Lung (tissue), 12 donors: ENCODE measurements around the gene PCGF1. TPM values are rescaled to one million over a fixed set of nuclear protein-coding genes. Genes with fewer than 3 reads are reported as not detected.

Experiments
- ATAC-seq: fragments of 200-7000 bp; cut with Tn5 transposase; one replicate; pipeline ENCODE4 v1.9.1; 2020; ENCODE audit warnings: moderate number of reproducible peaks; ENCODE audit not compliant: insufficient read depth, low FRiP score
- DNase-seq, 3 donors: peaks; one replicate each; pipeline ENCODE4 v3.0.0-alpha.2; 2013 to 2017
- H3K27ac ChIP-seq, 2 donors: one replicate each; pipeline ENCODE4 v1.5.1; 2013; ENCODE audit warnings: mild to moderate bottlenecking in 2 of 2, moderate library complexity in 2 of 2, control low read depth in 1 of 2, inconsistent platforms in 1 of 2, low read depth in 1 of 2, low read length in 1 of 2
- H3K27me3 ChIP-seq, 3 donors: one replicate each; pipeline ENCODE4 v1.5.1; 2013; ENCODE audit warnings: low read length in 2 of 3; ENCODE audit not compliant: control insufficient read depth in 3 of 3, insufficient read depth in 3 of 3
- H3K36me3 ChIP-seq, 4 donors: one replicate each; pipeline ENCODE4 v1.5.1; 2013; ENCODE audit warnings: low read length in 4 of 4, mild to moderate bottlenecking in 1 of 4, moderate library complexity in 1 of 4; ENCODE audit not compliant: control insufficient read depth in 4 of 4, insufficient read depth in 4 of 4
- H3K4me1 ChIP-seq, 5 donors: one replicate each; pipeline ENCODE4 v1.5.1; 2013; ENCODE audit warnings: low read length in 5 of 5, mild to moderate bottlenecking in 2 of 5, moderate library complexity in 1 of 5; ENCODE audit not compliant: control insufficient read depth in 5 of 5, insufficient read depth in 5 of 5
- H3K4me3 ChIP-seq: one replicate; pipeline ENCODE4 v1.5.1; 2013; ENCODE audit warnings: mild to moderate bottlenecking, control low read depth, moderate library complexity
- H3K9ac ChIP-seq, 2 donors: one replicate each; pipeline ENCODE4 v1.5.1; 2013; ENCODE audit warnings: low read length in 2 of 2, control low read depth in 1 of 2; ENCODE audit not compliant: insufficient read depth in 1 of 2
- H3K9me3 ChIP-seq, 4 donors: one replicate each; pipeline ENCODE4 v1.5.1; 2013; ENCODE audit warnings: low read length in 3 of 4, mild to moderate bottlenecking in 1 of 4, moderate library complexity in 1 of 4; ENCODE audit not compliant: control insufficient read depth in 4 of 4, insufficient read depth in 3 of 4
- WGBS, 2 donors: extraction: QIAGEN DNeasy Blood & Tissue Kit; methylation state at CpG; one replicate each; pipeline ENCODE4 v1.1.7; 2013; 5-methylcytosine and 5-hydroxymethylcytosine counted together
- polyA plus RNA-seq, 2 donors: library from polyadenylated mRNA; stranded (reverse); fragments of 200-250 nt; gene quantifications; one replicate each; pipeline ENCODE4 v1.2.1, GENCODE V29; 2013
- total RNA-seq, 2 donors: library from RNA; depleted of rRNA in 1 of 2; stranded (reverse); fragments of >200 nt in 1 of 2; gene quantifications; one replicate each; pipeline ENCODE4 v1.2.1, GENCODE V29; 2014 to 2021
- TF ChIP-seq, protein P1 (sequence below): IDR thresholded peaks from 2 replicates; pipeline ENCODE4 v1.5.1; 2012; ENCODE audit warnings: mild to moderate bottlenecking; ENCODE audit errors: control extremely low read depth, extremely low read depth
- donor health status: control.
- donor health status: control.
- donor health status: Bipolar disorder and iron deficiency.
- donor health status: healthy.
- donor health status: DM: yes; HTN: yes; CAD: no.

The PCGF1 gene
- total and polyA plus RNA-seq, 4 donors = 16.7 to 47.8 (median 28.1) TPM

DNA sequence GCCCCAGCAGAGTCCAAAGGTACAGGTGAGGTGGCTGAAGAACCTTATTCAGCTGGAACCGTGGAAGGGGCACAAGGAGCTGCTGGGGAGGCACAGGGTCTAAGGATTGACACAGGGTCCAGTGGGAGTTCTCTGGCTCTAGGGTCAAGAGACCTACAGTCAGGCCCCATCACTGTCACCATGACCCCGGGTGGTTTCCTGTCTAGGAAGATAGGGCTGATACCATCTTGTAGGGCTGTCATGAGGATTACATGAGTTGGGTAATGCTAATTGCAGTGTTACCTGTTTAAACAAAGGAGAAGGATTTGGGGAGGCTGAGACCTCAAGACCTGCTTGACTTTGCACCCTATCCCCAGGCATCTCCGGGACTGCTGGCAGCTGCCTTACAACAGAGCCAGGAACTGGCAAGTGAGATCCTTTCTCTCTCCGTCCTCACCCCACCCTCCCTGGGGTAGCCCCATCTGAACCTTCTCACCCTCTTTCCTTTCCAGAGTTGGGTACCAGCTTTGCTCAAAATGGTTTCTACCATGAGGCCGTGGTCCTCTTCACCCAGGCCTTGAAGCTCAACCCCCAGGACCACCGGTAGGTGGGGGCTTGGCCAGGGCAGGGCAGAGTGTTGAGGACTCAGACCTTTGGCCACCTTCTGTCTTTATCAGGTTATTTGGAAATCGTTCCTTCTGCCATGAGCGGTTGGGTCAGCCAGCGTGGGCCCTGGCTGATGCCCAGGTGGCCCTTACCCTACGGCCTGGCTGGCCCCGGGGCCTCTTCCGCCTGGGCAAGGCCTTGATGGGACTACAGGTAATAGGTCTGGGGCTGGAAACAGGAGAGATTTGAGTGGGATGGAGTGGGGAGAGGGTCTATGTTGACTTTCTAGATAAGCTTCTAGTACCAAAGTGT, 15.6 kb downstream of the PCGF1 start:
- Histone ChIP-seq H3K36me3 (peaks cover 23 to 42% (median 38%) of the 10 kb centered on the region in 4 donors), H3K4me3 (no peak overlapping the region), H3K27me3 (peaks cover 0 to 10% (median 4%) of the 10 kb centered on the region in 3 donors), H3K27ac (no peak overlapping the region), H3K9ac (no peak overlapping the region), H3K9me3 (no peaks in the 10 kb centered on the region), H3K4me1 (no peaks in the 10 kb centered on the region)
- WGBS, 2 donors = 96 to 98% methylated on average over 12 of the region's 12 CpGs
- TF ChIP-seq, protein P1, sequence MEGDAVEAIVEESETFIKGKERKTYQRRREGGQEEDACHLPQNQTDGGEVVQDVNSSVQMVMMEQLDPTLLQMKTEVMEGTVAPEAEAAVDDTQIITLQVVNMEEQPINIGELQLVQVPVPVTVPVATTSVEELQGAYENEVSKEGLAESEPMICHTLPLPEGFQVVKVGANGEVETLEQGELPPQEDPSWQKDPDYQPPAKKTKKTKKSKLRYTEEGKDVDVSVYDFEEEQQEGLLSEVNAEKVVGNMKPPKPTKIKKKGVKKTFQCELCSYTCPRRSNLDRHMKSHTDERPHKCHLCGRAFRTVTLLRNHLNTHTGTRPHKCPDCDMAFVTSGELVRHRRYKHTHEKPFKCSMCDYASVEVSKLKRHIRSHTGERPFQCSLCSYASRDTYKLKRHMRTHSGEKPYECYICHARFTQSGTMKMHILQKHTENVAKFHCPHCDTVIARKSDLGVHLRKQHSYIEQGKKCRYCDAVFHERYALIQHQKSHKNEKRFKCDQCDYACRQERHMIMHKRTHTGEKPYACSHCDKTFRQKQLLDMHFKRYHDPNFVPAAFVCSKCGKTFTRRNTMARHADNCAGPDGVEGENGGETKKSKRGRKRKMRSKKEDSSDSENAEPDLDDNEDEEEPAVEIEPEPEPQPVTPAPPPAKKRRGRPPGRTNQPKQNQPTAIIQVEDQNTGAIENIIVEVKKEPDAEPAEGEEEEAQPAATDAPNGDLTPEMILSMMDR = no peak
- DNase-seq = no peak
- ATAC-seq = no peak

DNA sequence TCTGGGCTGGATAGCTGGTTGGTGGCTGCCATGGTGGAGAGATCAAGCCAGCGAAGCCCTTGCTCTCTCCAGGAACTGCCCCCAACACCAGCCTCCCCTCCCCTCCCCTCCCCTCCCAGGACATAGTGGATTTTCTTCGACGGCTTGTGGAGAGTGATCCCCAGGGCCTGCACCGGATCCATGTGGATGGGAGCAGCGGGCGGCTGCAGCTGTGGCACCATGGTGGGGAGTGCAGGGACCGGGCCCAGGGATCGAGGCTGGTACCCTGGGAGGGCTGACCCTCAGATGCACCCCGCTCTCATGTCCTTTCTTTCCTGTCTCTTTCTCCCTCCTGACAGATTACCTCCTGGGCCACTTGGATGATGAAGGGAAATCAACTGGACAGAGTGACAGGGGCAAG, 17.6 kb downstream of the PCGF1 start:
- H3K36me3 ChIP-seq = peaks cover 23 to 43% (median 42%) of the 10 kb centered on the region in 4 donors
- ATAC-seq (no peak), DNase-seq (no peak)
- no peaks in the 10 kb centered on the region for H3K9me3 ChIP-seq
- WGBS, 2 donors = 94 to 98% methylated on average over 9 of the region's 9 CpGs
- H3K27me3 ChIP-seq = no peaks in the 10 kb centered on the region
- H3K27ac ChIP-seq = no peak overlapping the region
- H3K4me1 ChIP-seq = no peaks in the 10 kb centered on the region
- TF ChIP-seq, protein P1 = no peak
- H3K4me3 ChIP-seq = no peak overlapping the region
- no peak overlapping the region for H3K9ac ChIP-seq

- ATAC-seq (no peak), DNase-seq (no peak)
- WGBS, 2 donors = 96 to 97% methylated on average over 9 of the region's 9 CpGs
- TF ChIP-seq, protein P1 = no peak
- Histone ChIP-seq H3K9me3 (no peaks in the 10 kb centered on the region), H3K4me3 (no peak overlapping the region), H3K4me1 (no peaks in the 10 kb centered on the region), H3K9ac (no peak overlapping the region), H3K27me3 (no peaks in the 10 kb centered on the region), H3K36me3 (peaks cover 19 to 44% (median 41%) of the 10 kb centered on the region in 4 donors), H3K27ac (no peak overlapping the region)
Observed at GRCh38 chr2:74488643-74489481, 18.6 kb downstream of the PCGF1 start.
